ENCODE results near the gene ITPA.
"Not testable (repeated sequence)": the region's sequence is repeated elsewhere in the genome, so short reads cannot be mapped to it uniquely, and the experiment has no call there.

Gene ITPA

DNA sequence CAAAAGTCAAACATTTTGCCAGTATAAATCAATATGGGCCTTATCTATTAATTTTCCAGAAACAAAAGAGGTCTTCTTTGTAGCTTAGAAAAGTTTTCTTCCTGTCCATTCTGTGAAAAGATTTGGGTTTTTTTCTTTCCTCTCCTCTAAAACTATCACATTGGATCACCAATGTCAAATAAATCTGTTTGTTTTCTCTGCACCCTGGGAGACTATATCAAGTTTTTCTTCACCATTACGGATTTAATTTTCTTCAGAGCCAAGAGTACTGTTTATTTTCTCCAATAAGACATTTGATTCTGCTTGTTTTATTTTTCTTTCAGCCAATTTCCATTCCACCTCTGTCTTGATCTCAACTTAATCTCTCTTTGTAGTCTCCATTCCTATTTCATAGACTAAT lies 34.0 kb upstream of the ITPA start:
- TF ChIP-seq, protein P1, sequence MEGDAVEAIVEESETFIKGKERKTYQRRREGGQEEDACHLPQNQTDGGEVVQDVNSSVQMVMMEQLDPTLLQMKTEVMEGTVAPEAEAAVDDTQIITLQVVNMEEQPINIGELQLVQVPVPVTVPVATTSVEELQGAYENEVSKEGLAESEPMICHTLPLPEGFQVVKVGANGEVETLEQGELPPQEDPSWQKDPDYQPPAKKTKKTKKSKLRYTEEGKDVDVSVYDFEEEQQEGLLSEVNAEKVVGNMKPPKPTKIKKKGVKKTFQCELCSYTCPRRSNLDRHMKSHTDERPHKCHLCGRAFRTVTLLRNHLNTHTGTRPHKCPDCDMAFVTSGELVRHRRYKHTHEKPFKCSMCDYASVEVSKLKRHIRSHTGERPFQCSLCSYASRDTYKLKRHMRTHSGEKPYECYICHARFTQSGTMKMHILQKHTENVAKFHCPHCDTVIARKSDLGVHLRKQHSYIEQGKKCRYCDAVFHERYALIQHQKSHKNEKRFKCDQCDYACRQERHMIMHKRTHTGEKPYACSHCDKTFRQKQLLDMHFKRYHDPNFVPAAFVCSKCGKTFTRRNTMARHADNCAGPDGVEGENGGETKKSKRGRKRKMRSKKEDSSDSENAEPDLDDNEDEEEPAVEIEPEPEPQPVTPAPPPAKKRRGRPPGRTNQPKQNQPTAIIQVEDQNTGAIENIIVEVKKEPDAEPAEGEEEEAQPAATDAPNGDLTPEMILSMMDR (IDR thresholded peaks at IDR 0.05; ENCODE audit: low read depth, low read length) = no peak
- no peak for DNase-seq (ENCODE audit: extremely low read depth, low read depth)

DNA sequence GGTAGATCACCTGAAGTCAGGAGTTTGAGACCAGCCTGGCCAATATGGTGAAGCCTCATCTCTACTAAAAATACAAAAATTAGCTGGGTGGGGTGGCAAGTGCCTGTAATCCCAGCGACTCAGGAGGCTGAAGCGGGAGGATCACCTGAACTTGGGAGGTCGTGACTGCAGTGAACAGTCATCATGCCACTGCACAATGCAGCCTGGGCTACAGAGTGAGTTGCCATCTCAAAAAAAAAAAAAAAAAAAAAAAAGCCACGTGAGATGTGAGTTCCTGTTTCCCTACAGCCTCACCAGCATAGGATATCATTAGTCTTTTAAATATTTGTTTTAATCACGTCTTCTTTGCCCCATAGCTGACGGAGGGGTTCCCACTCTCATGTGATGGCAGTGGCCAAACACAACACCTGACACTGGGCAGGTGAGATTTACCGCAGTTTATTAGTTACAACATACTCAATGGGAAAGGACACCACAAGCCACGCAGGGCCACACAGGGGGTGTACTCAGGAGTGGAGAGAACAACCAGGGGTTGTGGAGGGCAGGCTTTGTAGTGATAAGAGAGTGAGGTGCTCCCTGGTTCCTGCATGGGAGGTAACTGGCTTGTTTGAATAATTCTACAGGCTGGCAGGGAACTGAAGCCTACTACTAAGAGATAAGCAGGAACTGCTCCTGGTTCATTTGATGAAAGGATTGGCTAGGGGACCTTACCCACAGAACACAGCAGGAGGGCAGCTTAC lies 31.4 kb upstream of the ITPA start:
- DNase-seq (ENCODE audit: extremely low read depth, low read depth) = no peak
- TF ChIP-seq, protein P1 (IDR thresholded peaks at IDR 0.05; ENCODE audit: low read depth, low read length) = no peak

- TF ChIP-seq, protein P1 (IDR thresholded peaks at IDR 0.05; ENCODE audit: low read depth, low read length) = no peak
- no peak for DNase-seq (ENCODE audit: extremely low read depth, low read depth)
Measured at GRCh38 chr20:3180319-3180718, 29.0 kb upstream of the ITPA start.

DNA sequence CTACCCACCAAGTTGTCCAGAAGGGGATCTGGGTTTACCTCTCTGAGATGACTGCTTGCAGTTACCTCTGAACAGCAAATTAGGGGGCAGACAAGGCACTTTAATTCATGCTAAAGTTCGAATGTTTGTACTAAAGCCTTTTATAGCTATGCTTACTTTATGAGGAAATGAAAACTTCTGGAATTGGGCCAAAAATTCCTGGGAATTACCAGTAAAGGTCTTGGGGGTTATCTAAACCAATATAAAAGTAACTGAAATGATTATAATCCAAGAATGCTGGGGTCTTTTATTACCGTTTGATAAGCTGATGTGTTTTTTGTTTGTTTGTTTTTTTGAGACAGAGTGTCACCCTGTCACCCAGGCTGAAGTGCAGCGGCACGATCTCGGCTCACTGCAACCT lies 28.0 kb upstream of the ITPA start:
- TF ChIP-seq, protein P1 (IDR thresholded peaks at IDR 0.05; ENCODE audit: low read depth, low read length) = no peak
- no peak for DNase-seq (ENCODE audit: extremely low read depth, low read depth)

DNA sequence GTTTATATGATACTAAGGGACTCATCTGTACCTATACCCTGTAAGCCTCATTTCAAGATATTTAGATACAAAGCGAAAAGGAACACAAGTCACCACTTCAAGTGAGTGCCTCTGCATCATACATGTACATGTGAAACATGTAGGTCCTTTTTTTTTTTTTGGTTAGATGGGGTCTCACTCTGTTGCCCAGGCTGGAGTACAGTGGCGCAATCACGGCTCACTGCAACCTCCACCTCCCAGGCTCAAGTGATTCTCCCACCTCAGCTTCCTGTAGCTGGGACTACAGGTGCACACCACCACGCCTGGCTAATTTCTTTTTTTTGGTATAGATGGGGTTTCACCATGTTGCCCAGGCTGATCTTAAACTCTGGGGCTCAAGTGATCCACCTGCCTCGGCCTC lies 26.9 kb upstream of the ITPA start:
- not testable (repeated sequence) for DNase-seq (ENCODE audit: extremely low read depth, low read depth)

- TF ChIP-seq, protein P1 (IDR thresholded peaks at IDR 0.05; ENCODE audit: low read depth, low read length) = no peak
- no peak for DNase-seq (ENCODE audit: extremely low read depth, low read depth)
Measured at GRCh38 chr20:3183896-3184612, 25.2 kb upstream of the ITPA start.

DNA sequence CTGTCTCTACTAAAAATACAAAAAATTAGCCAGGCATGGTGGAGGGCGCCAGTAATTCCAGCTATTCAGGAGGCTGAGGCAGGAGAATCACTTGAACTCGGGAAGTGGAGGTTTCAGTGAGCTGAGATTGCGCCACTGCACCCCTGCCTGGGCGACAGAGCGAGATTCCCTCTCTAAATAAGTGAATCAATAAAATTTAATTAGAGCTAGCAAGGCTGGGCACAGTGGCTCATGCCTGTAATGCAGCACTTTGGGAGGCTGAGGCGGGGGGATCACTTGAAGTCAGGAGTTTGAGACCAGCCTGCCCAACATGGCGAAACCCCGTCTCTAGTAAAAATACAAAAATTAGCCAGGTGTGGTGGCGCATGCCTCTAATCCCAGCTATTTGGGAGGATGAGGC lies 21.4 kb upstream of the ITPA start:
- not testable (repeated sequence) for DNase-seq (ENCODE audit: extremely low read depth, low read depth)

DNA sequence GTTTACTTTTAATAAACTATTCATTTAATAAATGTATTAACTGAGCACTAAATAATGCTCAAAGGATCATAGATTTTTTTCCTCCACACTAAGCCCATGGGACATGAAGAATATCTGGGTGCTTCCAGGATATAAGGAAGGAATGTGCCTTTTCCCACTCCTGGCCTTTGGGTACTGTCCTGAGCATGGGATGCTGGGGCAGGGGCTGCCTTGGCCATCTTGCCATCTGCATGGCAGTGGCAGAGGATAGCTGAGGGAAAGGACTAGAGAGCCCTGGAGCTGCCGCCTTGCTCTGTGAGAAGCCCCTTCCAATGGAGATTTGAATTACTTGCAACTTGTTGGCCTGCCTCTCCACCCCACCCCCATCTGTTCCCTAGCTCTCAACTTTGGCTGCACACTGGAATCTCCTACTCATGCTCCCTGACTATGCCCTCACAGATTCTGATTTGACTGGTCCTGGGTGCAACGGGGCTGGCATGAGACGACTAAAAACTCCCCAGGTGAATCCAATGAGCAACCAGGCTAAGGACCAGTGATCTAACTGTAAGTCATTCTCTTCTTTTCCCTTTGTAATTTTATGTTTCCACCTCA lies 20.4 kb upstream of the ITPA start:
- TF ChIP-seq, protein P1 (IDR thresholded peaks at IDR 0.05; ENCODE audit: low read depth, low read length) = no peak
- no peak for DNase-seq (ENCODE audit: extremely low read depth, low read depth)
